GM12874 (cell line): ENCODE measurements around the gene GPATCH8.

Experiments
- CTCF ChIP-seq: IDR thresholded peaks from 2 replicates; pipeline ENCODE4 v1.5.1; 2011; ENCODE audit warnings: low read depth, mild to moderate bottlenecking, control low read depth, low read length, moderate library complexity; ENCODE audit not compliant: insufficient read depth

Gene GPATCH8

GRCh38 chr17:44372036-44372435 lies 131.2 kb downstream of the GPATCH8 start:
- no peak for TF ChIP-seq CTCF

DNA sequence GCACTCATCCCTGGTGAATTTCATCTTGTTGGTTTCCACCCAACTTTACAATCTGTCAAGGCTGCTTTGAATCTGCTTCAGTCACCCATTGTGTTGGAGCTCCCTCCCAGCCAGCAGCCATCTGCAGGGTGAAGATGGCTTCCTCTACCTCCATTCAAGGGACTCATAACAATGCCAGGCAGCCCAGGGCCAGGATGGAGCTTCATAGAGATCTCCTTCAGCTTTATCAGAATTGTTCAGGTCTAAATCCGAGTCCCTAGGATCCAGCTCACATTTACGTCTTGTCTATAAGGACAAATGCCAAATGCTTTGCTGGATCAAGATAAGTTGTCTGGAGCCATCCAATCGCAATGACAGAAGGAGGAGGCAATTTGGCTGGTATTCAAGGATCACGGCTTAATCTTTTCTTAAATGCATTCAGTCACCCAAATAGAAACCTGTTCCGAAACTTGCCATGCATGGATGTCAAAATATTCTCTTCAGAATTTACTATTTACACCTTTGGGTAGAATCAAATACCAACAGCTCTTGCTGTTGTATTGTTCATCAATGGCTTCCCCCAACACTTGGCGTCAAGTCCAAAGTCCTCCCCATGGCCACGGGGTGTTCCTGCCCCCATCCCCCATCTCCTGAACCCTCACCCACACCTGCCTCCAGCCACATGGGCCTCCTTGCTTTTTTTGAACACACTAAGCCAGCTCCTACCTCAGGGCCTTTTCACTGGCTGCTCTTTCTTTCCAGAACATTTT lies 135.8 kb downstream of the GPATCH8 start:
- TF ChIP-seq CTCF, result no peak

GRCh38 chr17:44363613-44364159 lies 139.5 kb downstream of the GPATCH8 start, which contains the start of gene FAM171A2:
Gene FAM171A2, minus strand, starts transcription at chr17:44363853. Its CDS starts 139 bp downstream, at chr17:44363714.
- TF ChIP-seq CTCF, result peak; percentile 83

DNA sequence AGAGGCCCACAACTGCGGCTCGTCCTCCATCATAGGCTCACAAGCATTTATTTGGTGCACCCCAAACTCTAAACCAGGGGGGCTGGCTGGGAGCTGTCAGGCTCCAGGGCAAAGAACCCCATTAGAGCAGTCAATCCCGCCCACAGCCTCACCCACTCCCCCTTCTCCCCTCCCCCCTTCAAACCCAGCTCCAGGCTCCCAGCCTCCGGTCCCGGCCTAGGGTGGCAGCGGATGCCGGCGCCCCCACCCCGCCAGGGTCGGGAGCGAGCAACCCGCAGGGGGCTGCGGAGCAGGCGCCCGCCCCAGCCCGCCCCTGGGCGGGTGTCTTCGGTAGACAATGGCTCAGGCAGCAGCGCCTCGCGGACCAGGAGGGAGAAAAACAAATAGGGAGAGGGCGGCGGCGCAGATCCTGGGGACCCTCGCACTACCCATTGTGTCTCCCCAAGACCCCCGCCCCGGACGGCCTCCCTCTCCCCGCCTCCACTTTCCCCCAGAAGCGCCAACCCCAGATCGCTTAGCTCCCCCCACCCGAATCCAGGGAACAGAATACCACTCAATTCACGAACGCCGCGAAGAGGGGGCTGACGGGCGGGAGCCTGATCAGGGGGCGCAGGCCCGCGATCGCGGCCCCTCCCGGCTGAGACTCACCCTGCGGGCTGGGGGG lies 140.1 kb downstream of the GPATCH8 start:
- TF ChIP-seq CTCF, result no peak

DNA sequence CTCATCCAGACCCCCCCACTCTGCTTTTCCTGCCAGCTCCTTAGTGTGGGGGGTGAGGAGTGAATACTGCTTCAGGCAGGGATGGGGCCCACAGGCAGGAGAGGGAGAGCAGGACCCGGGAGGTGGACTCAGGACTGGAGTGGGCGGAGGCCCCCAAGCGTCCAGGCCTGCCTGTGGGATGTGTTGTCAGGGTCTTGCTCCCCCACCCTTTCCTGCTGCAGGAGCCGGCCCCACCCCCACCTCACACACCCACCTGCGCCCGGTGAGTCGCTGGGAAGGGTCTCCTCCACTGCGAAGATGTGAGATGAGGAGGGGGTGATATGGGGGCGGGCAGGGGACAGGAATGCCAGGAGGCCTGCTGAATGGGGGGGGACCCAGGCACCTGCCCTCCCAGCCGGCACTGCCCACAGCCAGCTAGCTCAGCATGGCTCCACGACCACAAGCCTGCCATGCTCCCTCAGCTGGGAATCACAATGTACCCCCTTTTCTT lies 140.7 kb downstream of the GPATCH8 start:
- no peak for TF ChIP-seq CTCF

DNA sequence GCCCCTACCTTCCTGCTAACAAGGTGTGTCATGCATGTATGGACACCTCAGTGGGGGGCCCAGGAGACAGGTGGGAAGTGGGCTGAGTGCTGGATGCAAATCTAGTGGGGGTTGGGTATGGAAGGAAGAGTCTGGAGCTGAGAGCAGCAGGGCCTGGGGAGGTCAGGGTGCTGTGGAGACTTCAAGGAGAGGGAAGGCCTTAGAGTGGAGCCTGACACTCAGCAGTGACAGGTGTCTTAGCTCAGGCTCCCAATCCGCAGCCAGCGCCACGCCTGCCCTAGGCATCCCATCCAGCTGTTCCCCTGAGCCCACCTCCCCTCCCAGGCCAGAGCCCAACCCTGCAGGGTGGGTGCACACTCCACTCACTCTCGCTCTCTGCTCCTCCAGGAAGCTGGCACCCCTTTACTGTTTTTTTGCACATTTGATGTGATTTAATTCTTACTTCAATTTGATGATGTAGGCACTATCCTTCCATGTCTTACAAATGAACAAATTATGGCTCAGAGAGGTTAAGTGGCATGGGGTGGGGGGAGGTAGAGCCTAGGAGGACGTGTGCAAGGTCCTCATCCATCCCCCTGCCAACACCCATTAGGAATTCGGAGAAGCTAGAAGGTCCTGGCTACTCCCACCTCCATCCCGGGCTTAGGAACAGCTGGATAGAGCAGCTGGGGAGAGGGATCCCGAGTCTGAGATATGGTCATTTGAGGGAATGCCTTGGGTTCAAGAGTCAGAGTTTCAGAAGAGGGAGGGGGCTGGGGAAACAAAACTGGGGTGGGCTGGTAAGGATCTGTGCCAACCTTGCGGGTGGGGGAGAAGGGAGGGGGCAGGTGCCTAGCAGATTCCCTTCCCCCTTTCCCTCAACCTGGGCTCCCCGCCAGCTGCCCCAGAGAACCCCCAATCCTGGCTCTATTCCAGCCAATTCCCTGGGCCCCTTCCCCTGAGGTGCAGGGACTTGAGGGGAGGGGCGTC lies 141.6 kb downstream of the GPATCH8 start:
- no peak for TF ChIP-seq CTCF
